IPS DF 6.9 (cell line): Measurements from ENCODE around the gene PRMT5.
A peak's percentile ranks its signal among the peaks of the same experiment; 100 is the strongest.

Experiments used
- DNase-seq: peaks from one replicate; pipeline ENCODE4 v3.0.0-alpha.2; 2013; ENCODE audit warnings: low read depth, low spot score
- H3K27ac ChIP-seq: one replicate; pipeline ENCODE4 v1.5.1; 2013; ENCODE audit warnings: low read length, control low read depth
- H3K27me3 ChIP-seq: 2 replicates; pipeline ENCODE4 v1.6.1; 2013; ENCODE audit warnings: mild to moderate bottlenecking, low read length; ENCODE audit not compliant: control insufficient read depth, insufficient read depth
- H3K36me3 ChIP-seq: 2 replicates; pipeline ENCODE4 v1.6.1; 2013; ENCODE audit warnings: low read length; ENCODE audit not compliant: control insufficient read depth, insufficient read depth
- H3K4me1 ChIP-seq: 2 replicates; pipeline ENCODE4 v1.6.1; 2013; ENCODE audit warnings: low read length; ENCODE audit not compliant: control insufficient read depth, insufficient read depth
- H3K4me3 ChIP-seq: 2 replicates; pipeline ENCODE4 v1.5.1; 2013; ENCODE audit warnings: mild to moderate bottlenecking, low read length
- H3K9me3 ChIP-seq: 2 replicates; pipeline ENCODE4 v1.6.1; 2013; ENCODE audit warnings: low read length, inconsistent platforms; ENCODE audit not compliant: control insufficient read depth, insufficient read depth
- WGBS: extraction: QIAGEN DNeasy Blood & Tissue Kit; methylation state at CpG from one replicate; pipeline ENCODE4 v1.1.7; 2013; ENCODE audit warnings: mixed read lengths, missing lambda C conversion rate; ENCODE audit not compliant: insufficient read length, insufficient coverage; 5-methylcytosine and 5-hydroxymethylcytosine counted together

PRMT5 gene

DNA sequence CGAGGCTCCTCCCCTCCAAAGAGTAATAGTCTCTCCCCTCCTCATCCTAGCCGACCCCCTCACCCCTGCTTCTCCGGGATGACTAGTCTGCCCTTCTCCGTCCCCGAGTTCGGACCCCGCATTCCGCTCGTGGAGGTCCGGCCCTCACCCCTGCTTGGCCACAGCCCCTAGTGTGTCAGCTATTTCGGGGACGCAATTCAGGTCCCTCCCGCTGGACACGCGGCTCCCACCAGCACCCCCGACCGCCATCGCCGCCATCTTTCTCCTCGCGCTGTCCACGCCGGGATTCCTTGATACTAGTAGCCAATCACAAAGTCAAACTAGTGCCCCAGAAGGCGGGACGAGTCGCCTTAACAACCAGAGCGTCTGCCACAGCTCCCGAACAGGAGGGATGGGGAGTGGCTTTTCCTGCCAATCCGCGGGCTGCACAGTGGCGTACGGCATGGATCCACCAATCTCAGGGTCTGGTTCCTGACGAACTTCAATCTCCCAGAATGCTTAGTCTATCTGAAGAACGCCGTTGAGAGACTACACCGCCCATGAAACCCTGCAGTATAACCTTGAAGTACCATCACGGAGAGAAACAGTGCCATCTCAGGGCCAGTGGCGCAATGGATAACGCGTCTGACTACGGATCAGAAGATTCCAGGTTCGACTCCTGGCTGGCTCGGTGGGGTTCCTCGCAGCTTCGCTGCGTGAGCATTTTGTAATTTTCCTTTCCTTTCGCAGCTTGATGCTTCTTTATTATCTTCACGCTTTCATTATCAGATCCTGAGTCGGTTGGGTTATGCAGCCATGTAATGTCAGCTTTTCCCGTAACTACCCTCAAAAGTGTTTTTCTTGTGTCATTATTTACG, at the start of gene PRMT5:
PRMT5 (minus strand) TSS at position 273 of the 857 bp plus-strand sequence; CDS start at position 258, 15 bp downstream.
- Histone ChIP-seq H3K27me3 (no peaks in the 10 kb centered on the region), H3K4me3 (peak within 1 kb of the TSS; percentile 56), H3K27ac (no peak within 1 kb of the TSS), H3K4me1 (no peaks in the 10 kb centered on the region), H3K9me3 (no peaks in the 10 kb centered on the region), H3K36me3 (peaks cover 5% of the 10 kb centered on the region)
- no CpG with 5 or more reads among the region's 51 CpGs for WGBS
- peak; percentile 97 for DNase-seq

DNA sequence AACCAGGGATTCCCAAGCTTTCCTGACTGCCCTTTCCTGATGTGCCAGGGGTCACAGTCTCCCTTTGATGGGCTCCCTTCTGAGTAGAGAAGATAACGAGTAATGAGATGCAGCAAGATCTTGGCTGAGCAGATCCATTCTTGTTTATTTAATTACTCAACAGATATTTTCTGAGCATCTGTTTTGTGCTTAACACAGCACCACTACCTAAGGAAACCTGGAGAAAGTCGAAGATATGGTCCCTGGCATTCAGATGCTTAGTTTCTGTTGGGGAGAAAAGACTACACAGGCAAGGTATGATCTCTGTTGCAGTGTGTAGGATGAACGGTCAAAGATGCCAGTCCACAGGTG, 49.3 kb upstream of the PRMT5 start:
- H3K27me3 ChIP-seq, result no peaks in the 10 kb centered on the region
- H3K27ac ChIP-seq, result no peak overlapping the region
- H3K4me3 ChIP-seq, result no peak overlapping the region
- peaks cover 9% of the 10 kb centered on the region for H3K36me3 ChIP-seq
- no peak for DNase-seq
- no peaks in the 10 kb centered on the region for H3K9me3 ChIP-seq
- no CpG with 5 or more reads among the region's 3 CpGs for WGBS
- H3K4me1 ChIP-seq, result peaks cover 13% of the 10 kb centered on the region

DNA sequence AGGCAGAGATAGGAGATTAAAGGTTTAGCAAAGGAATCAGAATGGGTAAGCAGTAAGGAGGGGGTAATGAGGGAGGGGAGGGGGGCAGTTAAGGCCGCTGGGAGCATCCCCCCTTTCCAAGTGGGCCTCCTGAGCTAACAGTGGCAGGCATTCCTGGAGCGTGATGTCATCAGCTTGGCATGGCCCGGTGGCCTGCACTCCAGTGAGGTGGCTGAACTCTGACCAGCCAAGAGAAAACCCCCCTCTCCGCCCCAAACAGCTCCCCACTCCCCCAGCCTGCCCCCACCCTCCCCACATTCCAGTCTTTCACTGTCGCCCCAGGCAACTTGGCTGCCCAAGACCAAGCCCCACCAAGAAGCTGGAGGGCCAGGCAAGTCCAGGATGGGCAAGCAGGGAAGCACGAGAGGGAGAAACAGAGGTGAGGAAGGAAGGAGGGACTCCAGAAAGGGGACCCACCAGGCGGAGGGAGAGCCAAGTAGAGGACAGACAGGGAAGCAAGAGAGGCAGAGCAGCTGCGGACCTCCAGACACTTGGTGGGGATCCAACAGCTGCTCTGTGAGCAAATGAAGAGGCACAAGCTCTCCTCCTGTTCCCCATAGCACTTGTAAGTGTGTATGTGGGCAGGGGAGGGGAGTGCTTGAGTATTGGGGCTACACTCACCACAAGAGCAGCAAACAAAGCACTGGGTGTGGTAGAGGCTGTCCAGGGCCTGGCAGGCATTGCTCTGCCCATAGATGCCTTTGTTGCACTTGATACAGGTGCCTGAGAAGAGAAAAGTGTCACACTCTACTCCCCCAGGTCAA, 48.7 kb upstream of the PRMT5 start:
- no CpG with 5 or more reads among the region's 8 CpGs for WGBS
- Histone ChIP-seq H3K27ac (no peak overlapping the region), H3K36me3 (peaks cover 12% of the 10 kb centered on the region), H3K4me3 (no peak overlapping the region), H3K27me3 (no peaks in the 10 kb centered on the region), H3K9me3 (no peaks in the 10 kb centered on the region), H3K4me1 (peaks cover 11% of the 10 kb centered on the region)
- peak; percentile 86 for DNase-seq

DNA sequence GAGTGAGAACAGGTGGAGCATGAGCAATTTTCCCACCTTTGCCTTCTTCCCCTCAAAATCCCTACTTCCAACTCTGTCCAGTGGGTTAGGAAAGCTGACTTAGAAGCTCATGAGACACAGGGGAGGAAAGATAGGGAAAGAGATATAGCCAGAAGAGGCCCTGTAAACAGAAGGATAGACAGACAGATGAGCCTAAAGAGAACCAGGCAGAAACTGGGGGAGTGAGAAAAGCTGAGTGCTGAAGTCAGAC, 48.2 kb upstream of the PRMT5 start:
- Histone ChIP-seq H3K9me3 (no peaks in the 10 kb centered on the region), H3K36me3 (peaks cover 17% of the 10 kb centered on the region), H3K4me1 (peaks cover 10% of the 10 kb centered on the region), H3K27me3 (no peaks in the 10 kb centered on the region), H3K27ac (no peak overlapping the region), H3K4me3 (no peak overlapping the region)
- DNase-seq, result no peak

DNA sequence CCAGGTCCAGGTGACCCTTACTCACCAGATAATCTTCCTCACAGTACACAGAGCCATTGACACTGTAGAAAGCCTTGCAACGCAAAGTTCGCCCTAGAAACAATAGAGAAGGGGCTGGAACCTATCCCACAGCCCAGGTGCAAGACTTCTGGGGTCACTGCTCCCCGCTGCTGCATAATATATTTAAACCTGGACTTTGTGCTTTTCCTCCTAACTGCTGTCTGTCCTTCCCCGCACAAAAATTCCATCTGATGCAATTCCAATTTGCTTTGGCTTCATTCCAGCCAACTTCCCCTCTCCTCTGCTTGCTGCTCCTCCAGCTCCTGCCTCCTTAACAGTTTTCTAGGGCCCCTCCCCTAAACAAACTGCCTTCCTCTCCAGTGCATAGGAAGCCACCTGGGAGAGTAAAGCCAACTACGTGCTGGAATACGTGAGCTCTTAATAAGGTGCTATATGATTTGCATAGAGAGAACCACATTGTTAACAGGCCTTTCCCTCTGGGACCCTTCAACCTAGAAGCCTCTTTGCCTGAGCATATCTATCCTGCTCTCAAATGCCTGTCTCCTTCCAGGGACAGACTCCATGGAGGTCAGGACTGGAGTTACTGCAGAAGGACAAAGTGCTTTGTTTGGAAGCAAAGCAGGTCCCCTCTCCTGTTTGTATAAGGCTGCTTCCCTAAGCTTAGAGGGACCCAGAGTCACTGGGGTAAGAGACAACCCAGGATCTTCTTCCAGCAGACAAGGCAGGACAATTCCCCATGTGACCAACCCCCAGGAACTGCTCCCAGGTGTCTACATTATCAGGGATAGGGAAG, 47.7 kb upstream of the PRMT5 start:
- WGBS, result no CpG with 5 or more reads among the region's 6 CpGs
- Histone ChIP-seq H3K4me3 (no peak overlapping the region), H3K4me1 (peaks cover 10% of the 10 kb centered on the region), H3K27ac (no peak overlapping the region), H3K9me3 (no peaks in the 10 kb centered on the region), H3K36me3 (peaks cover 21% of the 10 kb centered on the region), H3K27me3 (no peaks in the 10 kb centered on the region)
- no peak for DNase-seq

DNA sequence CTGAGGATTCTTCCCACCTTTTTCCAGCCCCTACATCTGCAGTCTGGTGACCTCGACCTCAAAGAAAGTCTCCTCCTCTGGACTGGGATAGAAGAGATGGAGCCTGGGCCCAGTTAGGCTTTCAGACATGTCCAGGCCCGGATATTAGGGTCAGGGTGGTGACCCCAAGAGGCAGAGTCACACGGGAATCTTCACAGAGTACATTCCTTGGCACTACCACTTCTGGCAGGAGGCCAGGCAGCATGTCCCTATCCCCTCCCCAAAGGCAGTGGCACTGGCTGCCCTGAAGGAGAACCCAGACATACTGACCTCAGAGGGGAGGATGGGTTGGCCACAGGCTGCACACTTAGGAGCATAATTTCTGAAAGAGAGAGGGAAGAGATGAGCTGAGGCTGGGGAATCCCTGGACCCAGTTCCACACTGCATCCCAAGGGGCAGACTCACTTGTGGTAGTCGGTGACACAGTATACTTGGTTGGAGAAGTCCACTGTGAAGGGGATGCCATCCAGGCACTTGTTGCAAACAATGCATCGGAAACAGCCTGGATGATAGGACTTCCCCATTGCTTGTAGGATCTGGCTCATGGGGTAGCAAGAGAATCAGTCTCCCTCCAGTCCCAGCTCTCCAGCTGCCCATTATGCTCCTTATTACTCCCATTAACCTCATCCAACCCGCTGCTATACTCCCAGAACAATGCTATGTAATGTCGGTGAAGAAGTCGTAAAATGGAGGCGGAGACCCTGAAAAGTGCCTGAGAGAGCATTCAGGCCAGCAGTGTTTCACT, 45.5 kb upstream of the PRMT5 start:
- no peak overlapping the region for H3K27ac ChIP-seq
- H3K9me3 ChIP-seq, result no peaks in the 10 kb centered on the region
- WGBS, result no CpG with 5 or more reads among the region's 9 CpGs
- H3K4me3 ChIP-seq, result no peak overlapping the region
- H3K27me3 ChIP-seq, result no peaks in the 10 kb centered on the region
- DNase-seq, result no peak
- H3K4me1 ChIP-seq, result peaks cover 10% of the 10 kb centered on the region
- H3K36me3 ChIP-seq, result peaks cover 21% of the 10 kb centered on the region

DNA sequence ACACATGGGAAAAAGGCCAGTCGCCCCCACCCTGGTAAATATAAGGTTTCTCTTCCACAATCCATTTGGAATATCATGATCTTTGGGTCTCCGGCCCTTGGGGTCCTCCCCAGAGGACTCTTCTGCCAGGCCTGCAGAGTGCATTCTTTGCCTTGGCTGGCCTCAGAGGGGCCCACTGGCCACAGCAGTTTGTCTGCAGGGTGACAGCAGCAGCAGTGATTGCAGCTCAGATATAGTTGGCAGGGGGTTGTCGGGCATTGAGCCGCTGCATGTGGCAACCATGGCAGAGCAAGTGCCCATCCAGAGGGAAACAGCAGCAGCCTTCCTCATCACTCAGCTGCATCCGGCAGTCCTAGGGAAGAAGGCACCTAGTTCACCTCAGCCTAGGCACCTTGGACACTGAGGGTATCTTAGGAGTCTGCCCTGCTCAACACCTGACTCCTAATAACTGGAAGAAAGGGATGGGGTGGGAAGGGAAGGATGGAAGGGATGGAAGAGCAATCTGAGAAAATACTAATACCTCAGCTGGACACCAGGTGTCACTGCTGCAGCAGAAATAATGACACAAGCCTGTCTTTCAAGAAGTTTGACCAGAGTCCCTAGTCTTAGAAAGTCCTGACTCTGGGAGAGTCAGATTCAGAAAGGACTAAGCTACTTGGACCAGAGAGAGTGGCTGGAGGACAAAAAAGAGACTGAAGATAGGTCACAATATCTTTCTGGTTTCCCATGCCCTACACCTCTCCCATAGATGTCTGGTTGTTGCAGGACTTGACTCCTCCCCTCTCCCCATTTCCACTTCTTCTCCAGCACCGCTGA, 44.2 kb upstream of the PRMT5 start:
- WGBS, result no CpG with 5 or more reads among the region's 6 CpGs
- Histone ChIP-seq H3K27ac (no peak overlapping the region), H3K36me3 (peaks cover 23% of the 10 kb centered on the region), H3K9me3 (no peaks in the 10 kb centered on the region), H3K27me3 (no peaks in the 10 kb centered on the region), H3K4me3 (no peak overlapping the region), H3K4me1 (peaks cover 5% of the 10 kb centered on the region; the same call in 1 of the 2 replicates)
- no peak for DNase-seq

DNA sequence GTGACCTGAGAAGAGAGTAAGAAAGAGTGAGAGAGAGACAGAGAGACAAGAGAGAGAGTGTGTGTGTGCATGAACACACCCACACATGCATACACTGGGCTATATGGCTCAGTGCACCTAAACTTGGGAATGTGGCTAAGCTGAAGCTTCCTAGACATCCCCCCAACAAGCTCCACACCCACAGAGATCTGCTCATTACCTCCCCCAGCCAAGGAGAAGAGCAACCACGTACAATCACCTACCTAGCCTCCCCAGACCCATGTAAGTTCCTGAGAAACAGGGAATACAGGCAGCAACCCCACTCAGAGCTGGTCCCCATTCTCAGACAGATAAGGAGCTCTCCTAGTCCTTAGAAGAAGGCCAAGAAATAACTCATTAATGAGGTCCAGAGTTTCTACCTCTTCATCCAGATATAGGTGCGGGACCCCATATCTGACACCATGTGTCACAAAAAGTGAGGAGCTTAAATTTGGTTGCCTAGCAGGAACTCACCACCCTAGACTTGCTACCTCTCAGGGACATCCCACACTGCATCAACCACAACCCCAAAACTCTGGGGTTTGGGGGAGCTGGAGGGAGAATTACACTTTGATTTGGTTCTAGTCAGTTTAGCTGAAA, 43.2 kb upstream of the PRMT5 start:
- no peak overlapping the region for H3K4me3 ChIP-seq
- H3K4me1 ChIP-seq, result peaks cover 3% of the 10 kb centered on the region; the same call in 1 of the 2 replicates
- DNase-seq, result no peak
- H3K27ac ChIP-seq, result no peak overlapping the region
- H3K27me3 ChIP-seq, result no peaks in the 10 kb centered on the region
- no peaks in the 10 kb centered on the region for H3K9me3 ChIP-seq
- H3K36me3 ChIP-seq, result peaks cover 23% of the 10 kb centered on the region
- no CpG with 5 or more reads among the region's 2 CpGs for WGBS

DNA sequence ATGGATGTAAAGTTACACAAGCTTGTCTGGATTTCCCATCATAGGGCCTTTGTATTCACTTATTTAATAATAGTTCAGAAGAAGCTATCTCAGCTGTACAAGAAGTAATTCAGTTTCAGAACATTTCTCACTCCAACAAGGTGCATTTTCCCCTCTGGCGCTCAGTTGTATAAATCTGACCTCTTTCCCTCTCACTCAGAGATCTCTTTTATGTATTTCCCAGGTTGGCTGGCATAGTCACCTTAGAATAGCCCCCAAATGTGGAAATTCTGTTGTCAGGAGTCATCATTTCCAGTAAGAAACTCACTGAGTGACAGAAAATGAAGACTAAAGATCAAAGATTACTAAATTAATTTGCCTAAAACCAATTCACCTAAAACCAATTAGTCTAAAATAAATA, 42.0 kb upstream of the PRMT5 start:
- Histone ChIP-seq H3K36me3 (peaks cover 23% of the 10 kb centered on the region), H3K27me3 (no peaks in the 10 kb centered on the region), H3K9me3 (no peaks in the 10 kb centered on the region), H3K4me1 (no peaks in the 10 kb centered on the region), H3K4me3 (no peak overlapping the region), H3K27ac (no peak overlapping the region)
- DNase-seq, result no peak
- WGBS, result no CpG with 5 or more reads among the region's 1 CpG
